Mesothelial cell of epicardium (in vitro differentiated cells): ENCODE results near the gene HSPB9. TPM values are rescaled to one million over a fixed set of nuclear protein-coding genes. Genes with fewer than 3 reads are reported as not detected.

Source experiments
- DNase-seq, 2 experiments: peaks; one replicate each; pipeline ENCODE4 v3.0.0; 2021; ENCODE audit warnings: low spot score in 2 of 2; ENCODE audit not compliant: unreplicated experiment in 2 of 2
- H3K27ac Mint-ChIP-seq: 2 replicates; pipeline ENCODE4 v1.8.0; 2021; ENCODE audit warnings: mixed read lengths
- H3K27me3 Mint-ChIP-seq: 2 replicates; pipeline ENCODE4 v1.8.0; 2021; ENCODE audit warnings: low read depth, mixed read lengths
- H3K36me3 Mint-ChIP-seq: 2 replicates; pipeline ENCODE4 v1.8.0; 2021; ENCODE audit warnings: mixed read lengths
- H3K4me1 Mint-ChIP-seq: 2 replicates; pipeline ENCODE4 v1.8.0; 2021; ENCODE audit warnings: mixed read lengths
- H3K4me3 Mint-ChIP-seq: 2 replicates; pipeline ENCODE4 v1.8.0; 2021; ENCODE audit warnings: mild to moderate bottlenecking, moderate library complexity, mixed read lengths
- H3K9me3 Mint-ChIP-seq: 2 replicates; pipeline ENCODE4 v1.8.0; 2021; ENCODE audit warnings: mixed read lengths
- CTCF ChIP-seq: fragments of 200-600 bp; sonication (generic); IDR thresholded peaks from one replicate; pipeline ENCODE4 v1.5.0; 2021; ENCODE audit warnings: antibody characterized with exemption; ENCODE audit not compliant: unreplicated experiment
- total RNA-seq: library from RNA; stranded (reverse); gene quantifications from 3 replicates; pipeline ENCODE4 v1.2.1, GENCODE V29; 2021

HSPB9 gene
- total RNA-seq, 1 donor from 2014 or later, result not detected

- H3K27me3 Mint-ChIP-seq, result peaks cover 15% of the 10 kb centered on the region
Observed at GRCh38 chr17:42079541-42079940, 43.1 kb upstream of the HSPB9 start.

GRCh38 chr17:42081516-42082129, 41.0 kb upstream of the HSPB9 start:
- DNase-seq, result no peak
- H3K9me3 Mint-ChIP-seq, result no peaks in the 10 kb centered on the region
- H3K27me3 Mint-ChIP-seq, result peaks cover 7% of the 10 kb centered on the region
- no peak overlapping the region for H3K27ac Mint-ChIP-seq
- H3K36me3 Mint-ChIP-seq, result no peaks in the 10 kb centered on the region
- no peak overlapping the region for H3K4me3 Mint-ChIP-seq
- TF ChIP-seq CTCF, result no peak
- no peaks in the 10 kb centered on the region for H3K4me1 Mint-ChIP-seq

More at GRCh38 chr17:42079541-42079940, 43.1 kb upstream of the HSPB9 start:
- H3K4me3 Mint-ChIP-seq, result no peak overlapping the region
- no peak for DNase-seq
- no peaks in the 10 kb centered on the region for H3K9me3 Mint-ChIP-seq
- no peaks in the 10 kb centered on the region for H3K36me3 Mint-ChIP-seq
- H3K4me1 Mint-ChIP-seq, result no peaks in the 10 kb centered on the region
- no peak overlapping the region for H3K27ac Mint-ChIP-seq
- no peak for TF ChIP-seq CTCF

- Mint-ChIP-seq H3K4me3 (no peak overlapping the region), H3K27ac (peak overlapping the region; percentile 5), H3K9me3 (no peaks in the 10 kb centered on the region), H3K36me3 (no peaks in the 10 kb centered on the region), H3K4me1 (peaks cover 13% of the 10 kb centered on the region), H3K27me3 (peaks cover 7% of the 10 kb centered on the region)
- DNase-seq, result no peak
- no peak for TF ChIP-seq CTCF
Observed at GRCh38 chr17:42087042-42087701, 35.4 kb upstream of the HSPB9 start.

GRCh38 chr17:42087736-42088705, 34.6 kb upstream of the HSPB9 start:
- H3K27ac Mint-ChIP-seq, result no peak overlapping the region
- H3K27me3 Mint-ChIP-seq, result peaks cover 7% of the 10 kb centered on the region
- H3K36me3 Mint-ChIP-seq, result no peaks in the 10 kb centered on the region
- H3K4me1 Mint-ChIP-seq, result peaks cover 13% of the 10 kb centered on the region
- no peak for TF ChIP-seq CTCF
- H3K4me3 Mint-ChIP-seq, result no peak overlapping the region
- no peak for DNase-seq
- no peaks in the 10 kb centered on the region for H3K9me3 Mint-ChIP-seq

GRCh38 chr17:42088736-42089135, 33.9 kb upstream of the HSPB9 start:
- peaks cover 13% of the 10 kb centered on the region for H3K4me1 Mint-ChIP-seq
- no peak for DNase-seq
- no peak overlapping the region for H3K27ac Mint-ChIP-seq
- H3K27me3 Mint-ChIP-seq, result peaks cover 10% of the 10 kb centered on the region
- H3K9me3 Mint-ChIP-seq, result no peaks in the 10 kb centered on the region
- H3K36me3 Mint-ChIP-seq, result no peaks in the 10 kb centered on the region
- H3K4me3 Mint-ChIP-seq, result no peak overlapping the region
- no peak for TF ChIP-seq CTCF
